ENCODE results near the gene SLC25A39. TPM values are rescaled to one million over a fixed set of nuclear protein-coding genes. Genes with fewer than 3 reads are reported as not detected.

Gene SLC25A39
- total and polyA plus RNA-seq, 2 of the 13 experiments (the other 11 are each of a cell fraction or from before 2014, with no cell fraction given) = 144 to 151 TPM

DNA sequence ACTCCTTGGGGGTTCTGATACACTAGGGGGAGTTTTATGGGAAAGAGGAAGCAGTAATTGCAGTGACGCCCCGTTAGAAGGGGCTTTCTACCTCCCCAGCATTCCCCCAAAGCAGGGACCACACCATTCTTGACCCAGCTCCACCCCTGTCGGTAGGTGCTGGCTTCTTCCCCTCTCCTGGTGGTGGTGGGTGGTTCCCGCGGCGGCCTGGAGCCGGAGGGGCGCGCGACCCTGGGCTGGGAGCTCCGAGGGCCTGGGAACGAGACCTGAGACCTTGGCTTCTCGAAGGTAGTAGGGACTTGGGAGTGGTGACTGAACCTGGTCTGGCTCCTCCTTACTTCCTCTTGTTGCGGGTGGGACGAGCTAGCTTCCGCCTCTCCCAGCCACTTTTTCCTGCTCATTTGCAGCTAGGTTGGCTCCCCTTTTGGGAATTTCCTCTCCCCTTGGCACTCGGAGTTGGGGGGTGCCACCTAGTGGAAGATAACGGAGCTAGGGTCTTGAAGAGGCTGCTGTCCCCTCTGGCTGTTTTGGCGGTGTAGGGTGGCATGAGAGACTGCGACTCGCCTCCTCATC, 20.9 kb upstream of the SLC25A39 start (continued):
- TF ChIP-seq, protein P1, sequence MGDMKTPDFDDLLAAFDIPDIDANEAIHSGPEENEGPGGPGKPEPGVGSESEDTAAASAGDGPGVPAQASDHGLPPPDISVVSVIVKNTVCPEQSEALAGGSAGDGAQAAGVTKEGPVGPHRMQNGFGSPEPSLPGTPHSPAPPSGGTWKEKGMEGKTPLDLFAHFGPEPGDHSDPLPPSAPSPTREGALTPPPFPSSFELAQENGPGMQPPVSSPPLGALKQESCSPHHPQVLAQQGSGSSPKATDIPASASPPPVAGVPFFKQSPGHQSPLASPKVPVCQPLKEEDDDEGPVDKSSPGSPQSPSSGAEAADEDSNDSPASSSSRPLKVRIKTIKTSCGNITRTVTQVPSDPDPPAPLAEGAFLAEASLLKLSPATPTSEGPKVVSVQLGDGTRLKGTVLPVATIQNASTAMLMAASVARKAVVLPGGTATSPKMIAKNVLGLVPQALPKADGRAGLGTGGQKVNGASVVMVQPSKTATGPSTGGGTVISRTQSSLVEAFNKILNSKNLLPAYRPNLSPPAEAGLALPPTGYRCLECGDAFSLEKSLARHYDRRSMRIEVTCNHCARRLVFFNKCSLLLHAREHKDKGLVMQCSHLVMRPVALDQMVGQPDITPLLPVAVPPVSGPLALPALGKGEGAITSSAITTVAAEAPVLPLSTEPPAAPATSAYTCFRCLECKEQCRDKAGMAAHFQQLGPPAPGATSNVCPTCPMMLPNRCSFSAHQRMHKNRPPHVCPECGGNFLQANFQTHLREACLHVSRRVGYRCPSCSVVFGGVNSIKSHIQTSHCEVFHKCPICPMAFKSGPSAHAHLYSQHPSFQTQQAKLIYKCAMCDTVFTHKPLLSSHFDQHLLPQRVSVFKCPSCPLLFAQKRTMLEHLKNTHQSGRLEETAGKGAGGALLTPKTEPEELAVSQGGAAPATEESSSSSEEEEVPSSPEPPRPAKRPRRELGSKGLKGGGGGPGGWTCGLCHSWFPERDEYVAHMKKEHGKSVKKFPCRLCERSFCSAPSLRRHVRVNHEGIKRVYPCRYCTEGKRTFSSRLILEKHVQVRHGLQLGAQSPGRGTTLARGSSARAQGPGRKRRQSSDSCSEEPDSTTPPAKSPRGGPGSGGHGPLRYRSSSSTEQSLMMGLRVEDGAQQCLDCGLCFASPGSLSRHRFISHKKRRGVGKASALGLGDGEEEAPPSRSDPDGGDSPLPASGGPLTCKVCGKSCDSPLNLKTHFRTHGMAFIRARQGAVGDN (CRISPR knock-in tag; IDR thresholded peaks at IDR 0.05) = peak; percentile 58; the same call in 1 of the 2 replicates
- no peak for TF ChIP-seq RNF2 (conservative IDR thresholded peaks at IDR 0.05; ENCODE audit: low read depth)
- no peak for TF ChIP-seq RELA (CRISPR knock-in tag; IDR thresholded peaks at IDR 0.05)
- peak; percentile 75 for TF ChIP-seq STAG1 (CRISPR knock-in tag; IDR thresholded peaks at IDR 0.05)
- TF ChIP-seq ZFP41 (CRISPR knock-in tag; IDR thresholded peaks at IDR 0.05; ENCODE audit: borderline replicate concordance) = peak; percentile 66; the same call in 1 of the 2 replicates
- TF ChIP-seq ZNF329 (CRISPR knock-in tag; IDR thresholded peaks at IDR 0.05; ENCODE audit: low read depth) = no peak
- TF ChIP-seq SP2 (CRISPR knock-in tag; IDR thresholded peaks at IDR 0.05) = no peak
- TF ChIP-seq SMARCE1 (IDR thresholded peaks at IDR 0.05; ENCODE audit: borderline replicate concordance) = no peak
- TF ChIP-seq CBFB (CRISPR knock-in tag; IDR thresholded peaks at IDR 0.05) = no peak
- TF ChIP-seq ZC3H13 (CRISPR knock-in tag; IDR thresholded peaks at IDR 0.05) = no peak
- no peak for TF ChIP-seq SP140L (CRISPR knock-in tag; IDR thresholded peaks at IDR 0.05; ENCODE audit: borderline replicate concordance)
- no peak for TF ChIP-seq NONO (IDR thresholded peaks at IDR 0.05)
- TF ChIP-seq NONO (CRISPR knock-in tag; conservative IDR thresholded peaks at IDR 0.05) = peak; percentile 8; the same call in 1 of the 2 replicates
- TF ChIP-seq IRX3 (CRISPR knock-in tag; IDR thresholded peaks at IDR 0.05; ENCODE audit: borderline replicate concordance, low read depth) = no peak
- TF ChIP-seq, protein P2, sequence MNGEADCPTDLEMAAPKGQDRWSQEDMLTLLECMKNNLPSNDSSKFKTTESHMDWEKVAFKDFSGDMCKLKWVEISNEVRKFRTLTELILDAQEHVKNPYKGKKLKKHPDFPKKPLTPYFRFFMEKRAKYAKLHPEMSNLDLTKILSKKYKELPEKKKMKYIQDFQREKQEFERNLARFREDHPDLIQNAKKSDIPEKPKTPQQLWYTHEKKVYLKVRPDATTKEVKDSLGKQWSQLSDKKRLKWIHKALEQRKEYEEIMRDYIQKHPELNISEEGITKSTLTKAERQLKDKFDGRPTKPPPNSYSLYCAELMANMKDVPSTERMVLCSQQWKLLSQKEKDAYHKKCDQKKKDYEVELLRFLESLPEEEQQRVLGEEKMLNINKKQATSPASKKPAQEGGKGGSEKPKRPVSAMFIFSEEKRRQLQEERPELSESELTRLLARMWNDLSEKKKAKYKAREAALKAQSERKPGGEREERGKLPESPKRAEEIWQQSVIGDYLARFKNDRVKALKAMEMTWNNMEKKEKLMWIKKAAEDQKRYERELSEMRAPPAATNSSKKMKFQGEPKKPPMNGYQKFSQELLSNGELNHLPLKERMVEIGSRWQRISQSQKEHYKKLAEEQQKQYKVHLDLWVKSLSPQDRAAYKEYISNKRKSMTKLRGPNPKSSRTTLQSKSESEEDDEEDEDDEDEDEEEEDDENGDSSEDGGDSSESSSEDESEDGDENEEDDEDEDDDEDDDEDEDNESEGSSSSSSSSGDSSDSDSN (CRISPR knock-in tag; IDR thresholded peaks at IDR 0.05) = peak; percentile 52; the same call in 1 of the 2 replicates
- TF ChIP-seq, protein P3, sequence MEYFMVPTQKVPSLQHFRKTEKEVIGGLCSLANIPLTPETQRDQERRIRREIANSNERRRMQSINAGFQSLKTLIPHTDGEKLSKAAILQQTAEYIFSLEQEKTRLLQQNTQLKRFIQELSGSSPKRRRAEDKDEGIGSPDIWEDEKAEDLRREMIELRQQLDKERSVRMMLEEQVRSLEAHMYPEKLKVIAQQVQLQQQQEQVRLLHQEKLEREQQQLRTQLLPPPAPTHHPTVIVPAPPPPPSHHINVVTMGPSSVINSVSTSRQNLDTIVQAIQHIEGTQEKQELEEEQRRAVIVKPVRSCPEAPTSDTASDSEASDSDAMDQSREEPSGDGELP (IDR thresholded peaks at IDR 0.05; ENCODE audit: borderline replicate concordance, low read depth) = no peak
- peak; percentile 85; the same call in 1 of the 2 replicates for TF ChIP-seq SRF (IDR thresholded peaks at IDR 0.05; ENCODE audit: low read depth, low read length)
- TF ChIP-seq RBFOX2 (IDR thresholded peaks at IDR 0.05; ENCODE audit: low read depth, low read length) = peak; percentile 57
- no peak for TF ChIP-seq ATAD3A (CRISPR knock-in tag; IDR thresholded peaks at IDR 0.05)
- TF ChIP-seq ZNF747 (CRISPR knock-in tag; IDR thresholded peaks at IDR 0.05; ENCODE audit: borderline replicate concordance) = 0 out of 2 replicates have a peak, but pooled peaks have one; percentile 51
- TF ChIP-seq MLLT10 (CRISPR knock-in tag; IDR thresholded peaks at IDR 0.05) = no peak
- TF ChIP-seq GABPA (IDR thresholded peaks at IDR 0.05; ENCODE audit: low read depth, low read length) = no peak; the same call in 1 of the 2 replicates
- peak; percentile 62; the same call in 1 of the 2 replicates for TF ChIP-seq GABPA (CRISPR knock-in tag; IDR thresholded peaks at IDR 0.05; ENCODE audit: low read depth)
